ENCODE results near the gene ATP13A3.

GRCh38 chr3:194522579-194523046 is 35.8 kb upstream of the ATP13A3 start:
- no peak for TF ChIP-seq CTCF (IDR thresholded peaks at IDR 0.05; ENCODE audit: low read depth, low read length)
- TF ChIP-seq EZH2phosphoT487 (IDR thresholded peaks at IDR 0.05; ENCODE audit: low read depth) = no peak

Measured in OCI-LY3 (cell line).